ENCODE data around the gene DNAL1.
"Not testable (repeated sequence)": the region's sequence is repeated elsewhere in the genome, so short reads cannot be mapped to it uniquely, and the experiment has no call there.

DNAL1 gene

DNA sequence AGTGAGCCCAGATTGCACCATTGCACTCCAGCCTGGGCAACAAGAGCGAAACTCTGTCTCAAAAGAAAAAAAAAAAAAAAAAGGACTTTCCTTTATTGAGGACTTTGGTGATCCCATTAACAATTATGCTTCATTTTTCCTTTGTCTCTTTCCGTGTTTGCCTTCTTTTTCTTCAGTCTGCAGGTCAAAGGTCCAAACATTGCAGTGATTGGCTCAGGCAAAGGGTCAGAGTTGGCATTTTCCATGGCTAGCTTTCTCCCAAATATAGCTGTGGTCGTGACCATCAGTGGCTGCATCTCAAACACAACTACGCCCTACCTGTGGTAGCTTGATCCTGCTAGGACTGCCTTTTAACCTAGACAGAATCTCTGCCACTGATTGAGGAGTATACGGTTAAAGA lies 7.0 kb upstream of the DNAL1 start:
- no peak for DNase-seq (ENCODE audit: low read depth)
- H3K4me3 ChIP-seq (replicated peaks; ENCODE audit: low read depth, low read length), result no peak overlapping the region
- TF ChIP-seq, protein P1, sequence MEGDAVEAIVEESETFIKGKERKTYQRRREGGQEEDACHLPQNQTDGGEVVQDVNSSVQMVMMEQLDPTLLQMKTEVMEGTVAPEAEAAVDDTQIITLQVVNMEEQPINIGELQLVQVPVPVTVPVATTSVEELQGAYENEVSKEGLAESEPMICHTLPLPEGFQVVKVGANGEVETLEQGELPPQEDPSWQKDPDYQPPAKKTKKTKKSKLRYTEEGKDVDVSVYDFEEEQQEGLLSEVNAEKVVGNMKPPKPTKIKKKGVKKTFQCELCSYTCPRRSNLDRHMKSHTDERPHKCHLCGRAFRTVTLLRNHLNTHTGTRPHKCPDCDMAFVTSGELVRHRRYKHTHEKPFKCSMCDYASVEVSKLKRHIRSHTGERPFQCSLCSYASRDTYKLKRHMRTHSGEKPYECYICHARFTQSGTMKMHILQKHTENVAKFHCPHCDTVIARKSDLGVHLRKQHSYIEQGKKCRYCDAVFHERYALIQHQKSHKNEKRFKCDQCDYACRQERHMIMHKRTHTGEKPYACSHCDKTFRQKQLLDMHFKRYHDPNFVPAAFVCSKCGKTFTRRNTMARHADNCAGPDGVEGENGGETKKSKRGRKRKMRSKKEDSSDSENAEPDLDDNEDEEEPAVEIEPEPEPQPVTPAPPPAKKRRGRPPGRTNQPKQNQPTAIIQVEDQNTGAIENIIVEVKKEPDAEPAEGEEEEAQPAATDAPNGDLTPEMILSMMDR (IDR thresholded peaks at IDR 0.05; ENCODE audit: low read length, missing control alignments), result no peak

DNA sequence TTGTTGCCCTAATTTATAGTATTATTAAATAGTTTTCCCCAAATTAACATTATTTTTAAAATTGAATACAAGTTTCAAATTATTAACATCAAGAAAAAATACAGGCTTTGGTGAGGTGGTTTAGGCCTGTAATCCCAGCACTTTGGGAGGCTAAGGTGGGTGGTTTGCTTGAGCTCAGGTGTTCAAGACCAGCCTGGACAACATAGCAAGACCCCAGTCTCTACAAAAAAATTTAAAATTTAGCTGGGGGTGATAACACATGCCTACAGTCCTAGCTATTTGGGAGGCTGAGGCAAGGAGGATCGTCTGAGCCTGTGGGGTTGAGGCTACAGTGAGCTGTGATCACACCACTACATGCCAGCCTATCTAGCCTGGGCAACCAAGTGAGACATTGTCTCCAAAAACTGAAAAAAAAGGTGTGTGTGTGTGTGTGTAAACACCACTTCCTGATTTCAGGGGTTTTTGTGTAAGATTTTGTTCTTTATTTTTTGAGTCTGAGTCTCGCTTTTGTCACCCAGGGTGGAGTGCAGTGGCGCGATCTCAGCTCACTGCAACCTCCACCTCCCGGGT lies 3.9 kb upstream of the DNAL1 start:
- no peak overlapping the region for H3K4me3 ChIP-seq (replicated peaks; ENCODE audit: low read depth, low read length)
- no peak for DNase-seq (ENCODE audit: low read depth)
- TF ChIP-seq, protein P1 (IDR thresholded peaks at IDR 0.05; ENCODE audit: low read length, missing control alignments), result no peak

DNA sequence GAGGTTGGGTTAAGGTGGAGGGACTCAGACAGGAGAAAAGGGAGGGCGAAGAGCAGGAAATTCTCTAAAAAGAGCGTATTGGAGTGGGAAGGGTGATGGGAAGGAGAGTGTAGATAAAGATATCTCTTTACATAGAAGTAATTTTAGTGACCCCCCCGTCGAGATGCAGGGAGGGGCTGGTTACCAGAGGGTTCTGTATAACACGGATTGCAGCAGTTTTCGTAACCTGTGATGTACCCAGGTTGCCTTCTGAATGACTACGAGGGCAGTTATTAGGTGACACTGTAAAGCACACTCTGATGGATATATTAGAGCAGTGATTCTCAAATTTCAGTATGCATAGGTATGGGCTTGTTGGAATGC lies 443 bp downstream of the DNAL1 start:
- no peak for DNase-seq (ENCODE audit: low read depth)
- TF ChIP-seq, protein P1 (IDR thresholded peaks at IDR 0.05; ENCODE audit: low read length, missing control alignments), result no peak
- peak overlapping the region; percentile 99 for H3K4me3 ChIP-seq (replicated peaks; ENCODE audit: low read depth, low read length)

DNA sequence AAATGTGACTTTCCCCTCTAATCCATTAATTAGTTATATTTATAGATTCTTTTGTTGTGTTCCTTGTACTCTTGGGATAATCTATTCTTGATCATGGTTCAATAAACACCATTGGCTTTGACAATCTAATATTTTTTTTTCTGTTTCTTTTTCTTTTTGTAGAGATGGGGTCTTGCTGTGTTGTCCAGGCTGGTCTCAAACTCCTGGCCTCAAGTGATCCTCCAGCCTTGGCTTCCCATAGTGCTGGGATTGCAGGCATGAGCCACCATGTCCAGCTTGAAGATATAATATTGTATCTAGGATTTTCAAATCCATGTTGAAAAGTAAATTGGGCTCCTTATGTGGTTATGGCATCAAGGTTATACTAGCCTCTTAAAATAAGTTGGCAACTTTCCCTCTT lies 6.2 kb downstream of the DNAL1 start:
- H3K4me3 ChIP-seq (replicated peaks; ENCODE audit: low read depth, low read length), result no peak overlapping the region
- DNase-seq (ENCODE audit: low read depth), result no peak
- TF ChIP-seq, protein P1 (IDR thresholded peaks at IDR 0.05; ENCODE audit: low read length, missing control alignments), result no peak

DNA sequence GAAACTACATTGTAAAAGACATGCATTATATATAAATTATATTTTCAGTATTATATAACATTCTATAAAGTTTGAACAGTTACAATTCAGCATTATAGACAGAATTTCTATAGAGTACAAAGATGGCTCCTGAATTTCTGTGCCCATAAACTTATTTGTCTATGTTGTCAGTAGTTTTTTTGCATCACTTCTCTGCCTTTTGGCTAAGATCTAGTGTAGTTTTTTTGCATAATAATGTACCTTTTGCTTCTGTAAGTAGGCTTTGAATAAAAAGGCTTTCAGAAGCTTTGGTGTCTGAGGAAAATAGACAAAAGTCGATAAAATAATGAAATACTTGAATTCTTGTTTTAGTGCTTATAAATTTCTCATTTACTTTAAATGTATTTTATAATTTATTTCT lies 11.1 kb downstream of the DNAL1 start:
- no peak overlapping the region for H3K4me3 ChIP-seq (replicated peaks; ENCODE audit: low read depth, low read length)
- DNase-seq (ENCODE audit: low read depth), result no peak
- TF ChIP-seq, protein P1 (IDR thresholded peaks at IDR 0.05; ENCODE audit: low read length, missing control alignments), result no peak

DNA sequence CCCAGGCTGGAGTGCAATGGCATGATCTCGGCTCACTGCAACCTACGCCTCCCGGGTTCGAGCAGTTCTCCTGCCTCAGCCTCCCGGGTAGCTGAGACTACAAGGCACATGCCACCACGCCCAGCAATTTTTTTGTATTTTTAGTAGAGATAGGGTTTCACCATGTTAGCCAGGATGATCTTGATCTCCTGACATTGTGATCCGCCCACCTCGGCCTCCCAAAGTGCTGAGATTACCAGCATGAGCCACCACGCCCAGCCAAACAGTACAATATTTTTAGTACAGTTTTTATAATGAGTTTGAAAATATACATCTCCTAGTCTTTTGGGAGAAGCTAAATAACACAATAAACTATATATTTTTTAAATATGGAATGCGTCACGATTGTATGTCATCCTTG lies 14.4 kb downstream of the DNAL1 start:
- not testable (repeated sequence) for H3K4me3 ChIP-seq (replicated peaks; ENCODE audit: low read depth, low read length)

DNA sequence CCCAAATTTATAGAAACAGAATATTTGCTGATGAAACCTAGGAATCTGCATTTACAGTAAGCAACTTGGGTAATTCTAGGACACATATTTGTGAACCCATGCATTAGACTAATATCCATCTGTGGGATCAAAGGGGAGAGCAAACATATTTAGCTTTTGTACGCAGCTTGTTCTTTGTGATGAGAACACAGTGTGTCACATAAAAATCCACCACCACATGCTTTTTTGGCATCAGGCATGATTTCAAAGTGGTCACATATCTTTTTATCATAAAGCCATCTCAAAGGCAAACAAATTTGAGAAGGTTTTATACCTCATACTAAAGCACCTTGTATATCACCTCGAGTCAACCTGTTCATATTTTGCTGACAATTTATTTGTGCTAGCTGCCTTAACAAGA lies 15.7 kb downstream of the DNAL1 start:
- TF ChIP-seq, protein P1 (IDR thresholded peaks at IDR 0.05; ENCODE audit: low read length, missing control alignments), result no peak
- DNase-seq (ENCODE audit: low read depth), result no peak

More for the DNA sequence above, 14.4 kb downstream of the DNAL1 start:
- DNase-seq (ENCODE audit: low read depth), result not testable (repeated sequence)

More for the DNA sequence above, 15.7 kb downstream of the DNAL1 start:
- no peak overlapping the region for H3K4me3 ChIP-seq (replicated peaks; ENCODE audit: low read depth, low read length)
